Measurements from ENCODE around the gene TPPP2. TPM values are rescaled to one million over a fixed set of nuclear protein-coding genes. Genes with fewer than 3 reads are reported as not detected.
A peak's percentile ranks its signal among the peaks of the same experiment; 100 is the strongest.
"Not testable (repeated sequence)": the region's sequence is repeated elsewhere in the genome, so short reads cannot be mapped to it uniquely, and the experiment has no call there.

Gene TPPP2
- total RNA-seq = not detected
- polyA plus RNA-seq = not detected

GRCh38 chr14:21029917-21030316 is at the start of gene TPPP2:
Gene TPPP2 (plus strand): TSS chr14:21030217. CDS start chr14:21030582, 365 bp downstream.
- H3K36me3 ChIP-seq (ENCODE audit: insufficient read depth, low read length) = no peaks in the 10 kb centered on the region
- Mint-ChIP-seq H3K4me3 (no peak within 1 kb of the TSS), H3K9me3 (no peaks in the 10 kb centered on the region), H3K36me3 (peaks cover 0 to 2% (median 0%) of the 10 kb centered on the region in 3 donors), H3K27me3 (peaks cover 0 to 3% of the 10 kb centered on the region in 2 donors), H3K27ac (peak within 1 kb of the TSS in 2 of 8 donors; percentile 25 to 77), H3K4me1 (peaks cover 0 to 3% (median 1%) of the 10 kb centered on the region in 3 donors)
- no peak within 1 kb of the TSS for H3K27ac ChIP-seq (ENCODE audit: low read depth, low read length)
- ChIA-PET POLR2A (no interaction called here), CTCF (interaction anchor here (1.3 to 1.4 kb wide), 2 partner anchors 10 to 15 kb away, joined by 3 to 6 read pairs; no protein-coding TSS in a partner anchor)
- no peaks in the 10 kb centered on the region for H3K27me3 ChIP-seq (ENCODE audit: insufficient read depth, low read length, poor library complexity, severe bottlenecking)
- no peaks in the 10 kb centered on the region for H3K9me3 ChIP-seq (ENCODE audit: low read length)
- no peak within 1 kb of the TSS for H3K4me3 ChIP-seq (ENCODE audit: low read length)
- no peak for DNase-seq
- H3K4me1 ChIP-seq (ENCODE audit: insufficient read depth, low read length) = no peaks in the 10 kb centered on the region

GRCh38 chr14:20980906-20981305 is 49.1 kb upstream of the TPPP2 start:
- no peaks in the 10 kb centered on the region for H3K36me3 ChIP-seq (ENCODE audit: insufficient read depth, low read length)
- no peak overlapping the region for H3K27ac ChIP-seq (ENCODE audit: low read depth, low read length)
- ChIA-PET CTCF (interaction anchor here (1.0 to 4.4 kb wide), 3 partner anchors 10 to 123 kb away, joined by 3 to 41 read pairs (median 3); no protein-coding TSS in a partner anchor), POLR2A (no interaction called here)
- H3K36me3 Mint-ChIP-seq = no peaks in the 10 kb centered on the region
- no peaks in the 10 kb centered on the region for H3K4me1 ChIP-seq (ENCODE audit: insufficient read depth, low read length)
- no peaks in the 10 kb centered on the region for H3K9me3 Mint-ChIP-seq
- no peak overlapping the region for H3K27ac Mint-ChIP-seq
- no peaks in the 10 kb centered on the region for H3K9me3 ChIP-seq (ENCODE audit: low read length)
- H3K4me1 Mint-ChIP-seq = no peaks in the 10 kb centered on the region
- no peak overlapping the region for H3K4me3 Mint-ChIP-seq
- peaks cover 3 to 29% of the 10 kb centered on the region in 2 donors for H3K27me3 Mint-ChIP-seq
- no peak overlapping the region for H3K4me3 ChIP-seq (ENCODE audit: low read length)
- no peak for DNase-seq
- H3K27me3 ChIP-seq (ENCODE audit: insufficient read depth, low read length, poor library complexity, severe bottlenecking) = peaks cover 3% of the 10 kb centered on the region

GRCh38 chr14:20982646-20983369 is 47.2 kb upstream of the TPPP2 start:
- H3K4me1 ChIP-seq (ENCODE audit: insufficient read depth, low read length) = no peaks in the 10 kb centered on the region
- H3K27ac ChIP-seq (ENCODE audit: low read depth, low read length) = no peak overlapping the region
- H3K4me3 Mint-ChIP-seq = no peak overlapping the region
- H3K9me3 ChIP-seq (ENCODE audit: low read length) = no peaks in the 10 kb centered on the region
- H3K27me3 Mint-ChIP-seq = peaks cover 3 to 29% of the 10 kb centered on the region in 2 donors
- POLR2A ChIA-PET = no interaction called here
- H3K4me1 Mint-ChIP-seq = no peaks in the 10 kb centered on the region
- no peak overlapping the region for H3K4me3 ChIP-seq (ENCODE audit: low read length)
- DNase-seq = no peak
- no peaks in the 10 kb centered on the region for H3K9me3 Mint-ChIP-seq
- no peaks in the 10 kb centered on the region for H3K36me3 Mint-ChIP-seq
- CTCF ChIA-PET = interaction anchor here (4.4 kb wide), 1 partner anchor 12 kb away, joined by 41 read pairs; no protein-coding TSS in a partner anchor
- H3K27ac Mint-ChIP-seq = no peak overlapping the region
- peaks cover 3% of the 10 kb centered on the region for H3K27me3 ChIP-seq (ENCODE audit: insufficient read depth, low read length, poor library complexity, severe bottlenecking)
- no peaks in the 10 kb centered on the region for H3K36me3 ChIP-seq (ENCODE audit: insufficient read depth, low read length)

- H3K27ac Mint-ChIP-seq = peak overlapping the region in 1 of 8 donors; percentile 39
- POLR2A ChIA-PET = not testable (repeated sequence)
- H3K4me3 Mint-ChIP-seq = peak overlapping the region in 1 of 7 donors; percentile 40
These were observed 44.4 kb upstream of the TPPP2 start for GRCh38 chr14:20985650-20986049.

GRCh38 chr14:20986811-20987210 is 43.2 kb upstream of the TPPP2 start:
- H3K27ac Mint-ChIP-seq = no peak overlapping the region
- peak overlapping the region in 2 of 7 donors; percentile 20 to 71 for H3K4me3 Mint-ChIP-seq
- Histone ChIP-seq H3K9me3 (ENCODE audit: low read length) (no peaks in the 10 kb centered on the region), H3K36me3 (ENCODE audit: insufficient read depth, low read length) (peaks cover 1% of the 10 kb centered on the region), H3K27me3 (ENCODE audit: insufficient read depth, low read length, poor library complexity, severe bottlenecking) (no peaks in the 10 kb centered on the region), H3K4me3 (ENCODE audit: low read length) (no peak overlapping the region), H3K4me1 (ENCODE audit: insufficient read depth, low read length) (peaks cover 21% of the 10 kb centered on the region), H3K27ac (ENCODE audit: low read depth, low read length) (no peak overlapping the region)
- no peaks in the 10 kb centered on the region for H3K9me3 Mint-ChIP-seq
- H3K36me3 Mint-ChIP-seq = peaks cover 0 to 13% (median 0%) of the 10 kb centered on the region in 3 donors
- POLR2A ChIA-PET = no interaction called here
- peaks cover 20 to 26% (median 22%) of the 10 kb centered on the region in 3 donors for H3K4me1 Mint-ChIP-seq
- CTCF ChIA-PET = interaction anchor here (0.9 kb wide), 1 partner anchor 16 kb away, joined by 3 read pairs; no protein-coding TSS in a partner anchor
- peaks cover 0 to 13% of the 10 kb centered on the region in 2 donors for H3K27me3 Mint-ChIP-seq
- DNase-seq = no peak

More at GRCh38 chr14:20985650-20986049, 44.4 kb upstream of the TPPP2 start:
- H3K36me3 ChIP-seq (ENCODE audit: insufficient read depth, low read length); CTCF ChIA-PET; H3K4me1 ChIP-seq (ENCODE audit: insufficient read depth, low read length); H3K4me3 ChIP-seq (ENCODE audit: low read length); H3K27me3 ChIP-seq (ENCODE audit: insufficient read depth, low read length, poor library complexity, severe bottlenecking); H3K9me3 Mint-ChIP-seq; H3K9me3 ChIP-seq (ENCODE audit: low read length); DNase-seq; H3K27ac ChIP-seq (ENCODE audit: low read depth, low read length): not testable (repeated sequence)
- Mint-ChIP-seq H3K36me3 (peaks cover 0 to 10% (median 0%) of the 10 kb centered on the region in 3 donors), H3K27me3 (peaks cover 0 to 17% of the 10 kb centered on the region in 2 donors), H3K4me1 (peaks cover 11 to 16% (median 11%) of the 10 kb centered on the region in 3 donors)

GRCh38 chr14:20988717-20989470 is 41.1 kb upstream of the TPPP2 start:
- H3K4me1 ChIP-seq (ENCODE audit: insufficient read depth, low read length) = peaks cover 23% of the 10 kb centered on the region

GRCh38 chr14:20989471-20989786 is 40.6 kb upstream of the TPPP2 start:
- no peaks in the 10 kb centered on the region for H3K27me3 Mint-ChIP-seq
- Histone ChIP-seq H3K9me3 (ENCODE audit: low read length) (no peaks in the 10 kb centered on the region), H3K27me3 (ENCODE audit: insufficient read depth, low read length, poor library complexity, severe bottlenecking) (no peaks in the 10 kb centered on the region), H3K36me3 (ENCODE audit: insufficient read depth, low read length) (peaks cover 22% of the 10 kb centered on the region), H3K4me1 (ENCODE audit: insufficient read depth, low read length) (peaks cover 23% of the 10 kb centered on the region), H3K4me3 (ENCODE audit: low read length) (peak overlapping the region; percentile 34), H3K27ac (ENCODE audit: low read depth, low read length) (peak overlapping the region; percentile 6)
- H3K9me3 Mint-ChIP-seq = no peaks in the 10 kb centered on the region
- peaks cover 25 to 30% (median 26%) of the 10 kb centered on the region in 3 donors for H3K4me1 Mint-ChIP-seq
- H3K27ac Mint-ChIP-seq = peak overlapping the region; percentile 58 to 99 (median 94)
- no peak for DNase-seq
- H3K4me3 Mint-ChIP-seq = peak overlapping the region; percentile 83 to 99 (median 93)
- ChIA-PET POLR2A (no interaction called here), CTCF (interaction anchor here (0.9 to 1.9 kb wide), 3 partner anchors 12 to 104 kb away, joined by 3 to 7 read pairs (median 3); no protein-coding TSS in a partner anchor)
- peaks cover 0 to 36% (median 5%) of the 10 kb centered on the region in 3 donors for H3K36me3 Mint-ChIP-seq

More at GRCh38 chr14:20988717-20989470, 41.1 kb upstream of the TPPP2 start:
- Mint-ChIP-seq H3K36me3 (peaks cover 0 to 31% (median 2%) of the 10 kb centered on the region in 3 donors), H3K27me3 (peaks cover 0 to 4% of the 10 kb centered on the region in 2 donors), H3K4me1 (peaks cover 25 to 30% (median 26%) of the 10 kb centered on the region in 3 donors), H3K27ac (peak overlapping the region in 4 of 8 donors; percentile 6 to 71 (median 54)), H3K4me3 (peak overlapping the region; percentile 41 to 74 (median 63)), H3K9me3 (no peaks in the 10 kb centered on the region)
- Histone ChIP-seq H3K9me3 (ENCODE audit: low read length) (no peaks in the 10 kb centered on the region), H3K4me3 (ENCODE audit: low read length) (peak overlapping the region; percentile 34), H3K36me3 (ENCODE audit: insufficient read depth, low read length) (peaks cover 17% of the 10 kb centered on the region), H3K27ac (ENCODE audit: low read depth, low read length) (peak overlapping the region; percentile 6), H3K27me3 (ENCODE audit: insufficient read depth, low read length, poor library complexity, severe bottlenecking) (no peaks in the 10 kb centered on the region)
- ChIA-PET POLR2A (no interaction called here), CTCF (interaction anchor here (0.9 to 1.9 kb wide), 3 partner anchors 11 to 104 kb away, joined by 3 to 7 read pairs (median 3); no protein-coding TSS in a partner anchor)
- DNase-seq = no peak
